ENCODE measurements around the gene MAPK8IP3. TPM values are rescaled to one million over a fixed set of nuclear protein-coding genes. Genes with fewer than 3 reads are reported as not detected.

Gene MAPK8IP3
- total RNA-seq, 1 experiment from 2014 or later, result 72.3 TPM

DNA sequence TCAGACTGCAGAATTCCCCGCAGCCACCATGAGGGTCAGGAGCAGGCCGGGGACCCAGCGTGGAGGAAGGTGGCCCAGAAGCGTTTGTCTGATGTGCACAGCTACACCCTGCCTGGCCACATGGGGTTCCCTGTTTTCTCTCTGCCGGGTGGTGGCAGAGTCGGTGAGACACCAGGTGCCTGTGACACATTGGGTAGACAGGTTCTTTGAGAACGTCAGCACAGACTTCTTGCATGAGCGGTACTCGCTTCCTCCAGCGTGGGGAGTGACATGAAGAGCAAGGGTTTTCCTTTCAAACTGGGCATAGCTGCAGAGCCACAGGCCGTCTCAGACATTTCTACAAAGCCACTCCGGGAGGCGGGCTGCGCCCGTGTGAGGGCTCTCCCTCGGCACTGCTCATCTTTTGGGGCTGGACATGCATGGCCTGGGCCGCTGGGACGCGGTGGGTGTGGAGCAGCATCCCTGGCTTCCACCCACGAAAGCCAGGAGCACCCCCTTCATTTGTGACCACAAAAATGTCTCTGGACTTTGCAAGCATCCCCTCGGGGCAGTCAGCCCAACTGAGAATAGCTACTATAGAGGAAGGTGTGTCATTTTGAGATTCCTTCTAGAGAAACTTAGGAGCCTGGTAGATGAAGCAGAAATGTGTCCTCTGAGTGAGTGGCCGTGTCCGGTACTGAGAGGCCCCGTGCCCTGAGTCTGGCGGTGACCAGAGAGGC lies 39.3 kb downstream of the MAPK8IP3 start:
- TF ChIP-seq ZNF416 (CRISPR knock-in tag; IDR thresholded peaks at IDR 0.05) (no peak), HMGA2 (CRISPR knock-in tag; IDR thresholded peaks at IDR 0.05) (no peak), ZNF263 (CRISPR knock-in tag; IDR thresholded peaks at IDR 0.05; ENCODE audit: low read depth) (no peak), OVOL2 (CRISPR knock-in tag; IDR thresholded peaks at IDR 0.05; ENCODE audit: borderline replicate concordance) (no peak), SMAD3 (CRISPR knock-in tag; IDR thresholded peaks at IDR 0.05; ENCODE audit: borderline replicate concordance) (no peak), TEAD4 (CRISPR knock-in tag; IDR thresholded peaks at IDR 0.05) (no peak), NR3C1 (CRISPR knock-in tag; conservative IDR thresholded peaks at IDR 0.05; ENCODE audit: low read depth) (no peak), FOXJ3 (CRISPR knock-in tag; IDR thresholded peaks at IDR 0.05; ENCODE audit: borderline replicate concordance) (no peak), PREB (CRISPR knock-in tag; IDR thresholded peaks at IDR 0.05; ENCODE audit: borderline replicate concordance) (no peak), PRRX2 (CRISPR knock-in tag; IDR thresholded peaks at IDR 0.05) (no peak), TEAD1 (CRISPR knock-in tag; IDR thresholded peaks at IDR 0.05) (no peak), ATF1 (CRISPR knock-in tag; IDR thresholded peaks at IDR 0.05) (no peak), RORB (CRISPR knock-in tag; IDR thresholded peaks at IDR 0.05) (no peak), USF1 (CRISPR knock-in tag; IDR thresholded peaks at IDR 0.05) (no peak), GABPB1 (CRISPR knock-in tag; IDR thresholded peaks at IDR 0.05) (no peak)
- TF ChIP-seq, protein P1, sequence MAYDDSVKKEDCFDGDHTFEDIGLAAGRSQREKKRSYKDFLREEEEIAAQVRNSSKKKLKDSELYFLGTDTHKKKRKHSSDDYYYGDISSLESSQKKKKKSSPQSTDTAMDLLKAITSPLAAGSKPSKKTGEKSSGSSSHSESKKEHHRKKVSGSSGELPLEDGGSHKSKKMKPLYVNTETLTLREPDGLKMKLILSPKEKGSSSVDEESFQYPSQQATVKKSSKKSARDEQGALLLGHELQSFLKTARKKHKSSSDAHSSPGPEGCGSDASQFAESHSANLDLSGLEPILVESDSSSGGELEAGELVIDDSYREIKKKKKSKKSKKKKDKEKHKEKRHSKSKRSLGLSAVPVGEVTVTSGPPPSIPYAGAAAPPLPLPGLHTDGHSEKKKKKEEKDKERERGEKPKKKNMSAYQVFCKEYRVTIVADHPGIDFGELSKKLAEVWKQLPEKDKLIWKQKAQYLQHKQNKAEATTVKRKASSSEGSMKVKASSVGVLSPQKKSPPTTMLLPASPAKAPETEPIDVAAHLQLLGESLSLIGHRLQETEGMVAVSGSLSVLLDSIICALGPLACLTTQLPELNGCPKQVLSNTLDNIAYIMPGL (CRISPR knock-in tag; IDR thresholded peaks at IDR 0.05), result no peak
- TF ChIP-seq, protein P2, sequence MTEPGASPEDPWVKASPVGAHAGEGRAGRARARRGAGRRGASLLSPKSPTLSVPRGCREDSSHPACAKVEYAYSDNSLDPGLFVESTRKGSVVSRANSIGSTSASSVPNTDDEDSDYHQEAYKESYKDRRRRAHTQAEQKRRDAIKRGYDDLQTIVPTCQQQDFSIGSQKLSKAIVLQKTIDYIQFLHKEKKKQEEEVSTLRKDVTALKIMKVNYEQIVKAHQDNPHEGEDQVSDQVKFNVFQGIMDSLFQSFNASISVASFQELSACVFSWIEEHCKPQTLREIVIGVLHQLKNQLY (CRISPR knock-in tag; IDR thresholded peaks at IDR 0.05), result no peak
- TF ChIP-seq, protein P3, sequence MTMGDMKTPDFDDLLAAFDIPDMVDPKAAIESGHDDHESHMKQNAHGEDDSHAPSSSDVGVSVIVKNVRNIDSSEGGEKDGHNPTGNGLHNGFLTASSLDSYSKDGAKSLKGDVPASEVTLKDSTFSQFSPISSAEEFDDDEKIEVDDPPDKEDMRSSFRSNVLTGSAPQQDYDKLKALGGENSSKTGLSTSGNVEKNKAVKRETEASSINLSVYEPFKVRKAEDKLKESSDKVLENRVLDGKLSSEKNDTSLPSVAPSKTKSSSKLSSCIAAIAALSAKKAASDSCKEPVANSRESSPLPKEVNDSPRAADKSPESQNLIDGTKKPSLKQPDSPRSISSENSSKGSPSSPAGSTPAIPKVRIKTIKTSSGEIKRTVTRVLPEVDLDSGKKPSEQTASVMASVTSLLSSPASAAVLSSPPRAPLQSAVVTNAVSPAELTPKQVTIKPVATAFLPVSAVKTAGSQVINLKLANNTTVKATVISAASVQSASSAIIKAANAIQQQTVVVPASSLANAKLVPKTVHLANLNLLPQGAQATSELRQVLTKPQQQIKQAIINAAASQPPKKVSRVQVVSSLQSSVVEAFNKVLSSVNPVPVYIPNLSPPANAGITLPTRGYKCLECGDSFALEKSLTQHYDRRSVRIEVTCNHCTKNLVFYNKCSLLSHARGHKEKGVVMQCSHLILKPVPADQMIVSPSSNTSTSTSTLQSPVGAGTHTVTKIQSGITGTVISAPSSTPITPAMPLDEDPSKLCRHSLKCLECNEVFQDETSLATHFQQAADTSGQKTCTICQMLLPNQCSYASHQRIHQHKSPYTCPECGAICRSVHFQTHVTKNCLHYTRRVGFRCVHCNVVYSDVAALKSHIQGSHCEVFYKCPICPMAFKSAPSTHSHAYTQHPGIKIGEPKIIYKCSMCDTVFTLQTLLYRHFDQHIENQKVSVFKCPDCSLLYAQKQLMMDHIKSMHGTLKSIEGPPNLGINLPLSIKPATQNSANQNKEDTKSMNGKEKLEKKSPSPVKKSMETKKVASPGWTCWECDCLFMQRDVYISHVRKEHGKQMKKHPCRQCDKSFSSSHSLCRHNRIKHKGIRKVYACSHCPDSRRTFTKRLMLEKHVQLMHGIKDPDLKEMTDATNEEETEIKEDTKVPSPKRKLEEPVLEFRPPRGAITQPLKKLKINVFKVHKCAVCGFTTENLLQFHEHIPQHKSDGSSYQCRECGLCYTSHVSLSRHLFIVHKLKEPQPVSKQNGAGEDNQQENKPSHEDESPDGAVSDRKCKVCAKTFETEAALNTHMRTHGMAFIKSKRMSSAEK (CRISPR knock-in tag; IDR thresholded peaks at IDR 0.05; ENCODE audit: borderline replicate concordance), result no peak
- TF ChIP-seq, protein P4, sequence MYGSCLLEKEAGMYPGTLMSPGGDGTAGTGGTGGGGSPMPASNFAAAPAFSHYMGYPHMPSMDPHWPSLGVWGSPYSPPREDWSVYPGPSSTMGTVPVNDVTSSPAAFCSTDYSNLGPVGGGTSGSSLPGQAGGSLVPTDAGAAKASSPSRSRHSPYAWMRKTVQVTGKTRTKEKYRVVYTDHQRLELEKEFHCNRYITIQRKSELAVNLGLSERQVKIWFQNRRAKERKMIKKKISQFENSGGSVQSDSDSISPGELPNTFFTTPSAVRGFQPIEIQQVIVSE (CRISPR knock-in tag; IDR thresholded peaks at IDR 0.05; ENCODE audit: borderline replicate concordance), result no peak
- TF ChIP-seq, protein P5, sequence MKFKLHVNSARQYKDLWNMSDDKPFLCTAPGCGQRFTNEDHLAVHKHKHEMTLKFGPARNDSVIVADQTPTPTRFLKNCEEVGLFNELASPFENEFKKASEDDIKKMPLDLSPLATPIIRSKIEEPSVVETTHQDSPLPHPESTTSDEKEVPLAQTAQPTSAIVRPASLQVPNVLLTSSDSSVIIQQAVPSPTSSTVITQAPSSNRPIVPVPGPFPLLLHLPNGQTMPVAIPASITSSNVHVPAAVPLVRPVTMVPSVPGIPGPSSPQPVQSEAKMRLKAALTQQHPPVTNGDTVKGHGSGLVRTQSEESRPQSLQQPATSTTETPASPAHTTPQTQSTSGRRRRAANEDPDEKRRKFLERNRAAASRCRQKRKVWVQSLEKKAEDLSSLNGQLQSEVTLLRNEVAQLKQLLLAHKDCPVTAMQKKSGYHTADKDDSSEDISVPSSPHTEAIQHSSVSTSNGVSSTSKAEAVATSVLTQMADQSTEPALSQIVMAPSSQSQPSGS (CRISPR knock-in tag; IDR thresholded peaks at IDR 0.05; ENCODE audit: borderline replicate concordance, low read depth), result no peak
- POLR2A ChIA-PET, result no interaction called here
- CTCF ChIA-PET, result interaction anchor here (0.5 to 1.1 kb wide), 2 partner anchors 39 to 201 kb away, joined by 3 to 4 read pairs; partner anchors contain the start of gene MAPK8IP3
- no peaks in the 10 kb centered on the region for H3K9me3 Mint-ChIP-seq
- H3K4me1 Mint-ChIP-seq, result no peaks in the 10 kb centered on the region
- H3K27ac Mint-ChIP-seq, result no peak overlapping the region
- DNase-seq (ENCODE audit: low spot score) (no peak), ATAC-seq (no peak)
- no peaks in the 10 kb centered on the region for H3K27me3 Mint-ChIP-seq (ENCODE audit: low read depth)
- H3K36me3 Mint-ChIP-seq, result peaks cover 4% of the 10 kb centered on the region
- H3K4me3 Mint-ChIP-seq, result no peak overlapping the region
